GM12801 (cell line): Measurements from ENCODE around the gene CPT1A.

Source experiments
- TF ChIP-seq, protein P1 (sequence below): IDR thresholded peaks from one replicate; pipeline ENCODE4 v1.5.1; 2011; ENCODE audit warnings: control low read depth; ENCODE audit not compliant: insufficient read length; ENCODE audit errors: extremely low read depth

CPT1A gene

DNA sequence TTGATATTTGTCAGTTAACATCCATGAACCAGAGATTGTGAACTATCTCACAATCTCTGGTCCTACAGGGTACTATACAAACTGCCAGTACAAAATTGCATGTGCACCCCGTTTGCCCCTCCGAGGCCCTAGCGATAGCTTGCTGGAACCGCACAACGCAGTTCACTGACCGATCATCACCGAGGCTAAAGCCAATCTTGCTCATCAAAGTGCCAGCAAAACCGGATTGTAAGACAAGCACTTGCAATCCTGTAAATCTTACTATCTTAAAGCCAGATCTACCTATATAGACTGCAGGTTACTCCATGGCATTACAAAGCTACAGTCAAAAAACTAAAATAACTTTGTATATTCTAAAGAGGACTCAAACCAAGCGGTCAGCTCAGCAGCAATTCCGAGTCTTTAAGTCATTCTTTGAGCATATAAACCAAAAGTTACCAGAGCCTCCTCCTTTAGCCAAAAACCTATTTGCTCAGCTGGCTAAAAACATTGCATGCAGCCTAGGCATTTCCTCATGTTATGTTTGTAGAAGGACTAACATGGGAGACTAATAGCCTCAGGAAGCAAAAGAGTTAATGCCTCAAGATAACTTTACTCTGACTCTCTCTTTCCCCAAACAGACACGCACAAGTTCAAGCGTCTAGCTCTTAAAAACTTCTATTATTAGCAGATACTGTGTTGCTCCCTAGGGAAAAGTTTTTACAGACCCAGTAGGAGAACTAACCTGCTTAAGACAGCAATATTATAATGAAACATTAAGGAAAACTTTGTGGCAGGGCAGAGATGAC lies 30.7 kb upstream of the CPT1A start:
- TF ChIP-seq, protein P1, sequence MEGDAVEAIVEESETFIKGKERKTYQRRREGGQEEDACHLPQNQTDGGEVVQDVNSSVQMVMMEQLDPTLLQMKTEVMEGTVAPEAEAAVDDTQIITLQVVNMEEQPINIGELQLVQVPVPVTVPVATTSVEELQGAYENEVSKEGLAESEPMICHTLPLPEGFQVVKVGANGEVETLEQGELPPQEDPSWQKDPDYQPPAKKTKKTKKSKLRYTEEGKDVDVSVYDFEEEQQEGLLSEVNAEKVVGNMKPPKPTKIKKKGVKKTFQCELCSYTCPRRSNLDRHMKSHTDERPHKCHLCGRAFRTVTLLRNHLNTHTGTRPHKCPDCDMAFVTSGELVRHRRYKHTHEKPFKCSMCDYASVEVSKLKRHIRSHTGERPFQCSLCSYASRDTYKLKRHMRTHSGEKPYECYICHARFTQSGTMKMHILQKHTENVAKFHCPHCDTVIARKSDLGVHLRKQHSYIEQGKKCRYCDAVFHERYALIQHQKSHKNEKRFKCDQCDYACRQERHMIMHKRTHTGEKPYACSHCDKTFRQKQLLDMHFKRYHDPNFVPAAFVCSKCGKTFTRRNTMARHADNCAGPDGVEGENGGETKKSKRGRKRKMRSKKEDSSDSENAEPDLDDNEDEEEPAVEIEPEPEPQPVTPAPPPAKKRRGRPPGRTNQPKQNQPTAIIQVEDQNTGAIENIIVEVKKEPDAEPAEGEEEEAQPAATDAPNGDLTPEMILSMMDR: no peak

DNA sequence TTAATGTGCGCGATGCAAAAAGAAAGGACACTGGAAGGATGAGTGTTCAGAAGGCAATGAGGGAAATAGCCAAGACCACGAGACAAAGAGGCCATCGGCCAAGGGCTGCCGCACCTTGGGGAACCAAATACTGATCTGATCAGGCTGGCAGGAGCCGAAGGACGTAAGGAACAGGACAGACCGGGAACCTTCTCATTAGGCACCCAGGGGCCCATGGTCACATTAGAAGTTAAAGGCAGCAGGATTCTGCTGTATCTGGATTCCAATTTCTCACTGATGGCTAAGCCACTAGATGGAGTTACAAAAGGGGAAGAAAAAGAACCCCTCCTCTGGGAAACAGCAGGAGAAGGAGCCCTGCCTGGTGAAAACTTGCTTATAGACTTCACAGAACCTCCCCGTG lies 28.8 kb upstream of the CPT1A start:
- TF ChIP-seq, protein P1: no peak

DNA sequence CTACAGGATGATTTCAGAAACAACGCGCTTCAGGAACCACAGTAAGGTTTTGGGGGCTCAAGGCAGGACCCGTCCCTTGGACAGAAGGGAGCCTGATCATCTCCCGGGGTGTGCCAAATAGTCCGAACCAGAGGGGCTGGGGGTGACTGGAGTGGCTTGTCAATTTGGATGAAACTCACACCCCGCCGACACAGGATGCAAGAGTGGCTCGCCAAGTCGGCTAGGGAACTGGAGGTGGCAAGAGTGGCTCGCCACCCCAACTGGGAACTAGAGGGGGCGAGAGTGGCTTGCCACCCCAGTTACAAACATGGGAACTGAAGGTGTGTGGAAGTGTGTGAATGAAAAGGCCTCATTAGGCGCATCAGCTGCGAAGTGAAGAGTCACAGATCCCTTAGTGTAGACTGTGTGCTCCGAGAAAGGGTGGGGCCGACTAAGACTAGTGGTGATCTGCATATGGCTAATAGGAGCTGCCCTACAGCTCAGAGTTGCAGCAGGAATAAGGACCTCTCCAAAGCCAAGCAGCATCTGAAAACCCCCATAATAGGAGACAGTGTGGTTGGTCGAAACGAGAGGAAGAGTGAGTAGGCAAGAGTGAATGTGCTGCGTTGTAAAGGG lies 26.6 kb upstream of the CPT1A start:
- TF ChIP-seq, protein P1: no peak

DNA sequence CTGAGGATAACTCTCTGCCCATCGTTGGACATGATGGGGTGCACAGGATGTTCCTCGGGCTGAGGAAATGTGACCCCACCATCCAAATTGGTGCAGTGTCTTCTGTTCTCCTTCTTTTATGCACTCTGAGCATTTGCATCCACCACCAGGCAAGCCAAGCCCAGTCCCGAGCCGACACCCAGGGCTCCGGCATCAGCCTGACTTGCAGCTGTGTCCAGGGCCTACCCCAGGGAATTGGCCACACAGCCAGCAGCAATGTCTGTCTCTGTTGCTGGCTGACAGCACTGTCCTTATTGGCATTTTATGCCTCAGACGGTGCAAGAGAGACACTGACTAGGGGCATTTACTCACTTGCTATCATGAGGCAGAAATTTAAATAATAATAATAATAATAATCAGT lies 25.4 kb upstream of the CPT1A start:
- TF ChIP-seq, protein P1: no peak

DNA sequence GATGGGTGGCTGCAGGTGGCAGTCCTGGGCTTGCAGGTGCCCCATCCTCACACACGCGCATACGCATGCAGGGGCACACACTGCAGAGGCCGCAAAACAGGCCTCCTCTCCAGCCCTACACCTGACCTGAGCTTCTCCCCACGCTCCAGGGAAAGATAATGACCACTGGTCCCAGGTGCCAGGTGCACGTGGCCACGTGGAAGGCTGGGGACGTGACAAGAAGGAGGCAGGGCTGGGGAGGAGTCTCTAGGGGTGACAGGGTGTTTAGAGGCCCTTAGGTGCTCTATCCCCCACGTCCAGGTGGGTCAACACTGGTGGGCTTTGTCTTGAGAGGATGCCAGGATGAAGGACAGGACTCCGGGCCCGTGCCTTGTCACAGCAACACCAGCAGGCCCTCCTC lies 23.5 kb upstream of the CPT1A start:
- TF ChIP-seq, protein P1: no peak

DNA sequence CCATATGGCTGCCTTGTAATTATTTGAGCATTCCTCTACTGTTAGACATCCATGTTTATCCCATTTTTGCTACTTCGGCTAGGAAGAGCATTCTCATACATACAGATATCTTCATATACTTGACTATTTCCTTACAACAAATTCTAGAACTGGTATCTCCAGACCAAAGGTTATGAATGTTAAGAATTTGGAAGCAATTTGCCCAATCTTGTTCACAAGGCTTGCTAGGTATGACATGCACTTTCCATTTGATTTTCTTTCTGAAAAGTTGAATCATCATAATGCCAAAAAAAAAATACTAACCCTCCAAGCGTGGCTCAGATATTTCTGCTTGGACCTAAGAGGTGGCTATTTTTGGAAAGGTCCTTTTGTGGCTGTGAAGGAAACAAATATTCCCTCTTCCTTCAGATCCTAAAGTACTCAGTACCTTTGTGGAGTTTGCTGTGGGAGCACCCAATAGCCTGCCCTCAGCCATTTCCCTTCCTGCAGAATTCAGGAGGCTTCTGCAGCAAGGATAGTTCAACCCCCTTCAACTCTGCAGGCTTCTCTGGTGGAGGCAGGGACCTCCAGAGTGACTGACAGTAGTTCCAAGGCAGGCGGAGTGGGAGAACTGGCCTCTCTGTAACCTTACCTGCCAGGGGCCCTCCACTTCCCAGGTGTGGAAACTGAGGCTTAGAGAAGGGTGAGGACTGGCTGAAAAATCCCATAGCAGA lies 22.0 kb upstream of the CPT1A start:
- TF ChIP-seq, protein P1: no peak

DNA sequence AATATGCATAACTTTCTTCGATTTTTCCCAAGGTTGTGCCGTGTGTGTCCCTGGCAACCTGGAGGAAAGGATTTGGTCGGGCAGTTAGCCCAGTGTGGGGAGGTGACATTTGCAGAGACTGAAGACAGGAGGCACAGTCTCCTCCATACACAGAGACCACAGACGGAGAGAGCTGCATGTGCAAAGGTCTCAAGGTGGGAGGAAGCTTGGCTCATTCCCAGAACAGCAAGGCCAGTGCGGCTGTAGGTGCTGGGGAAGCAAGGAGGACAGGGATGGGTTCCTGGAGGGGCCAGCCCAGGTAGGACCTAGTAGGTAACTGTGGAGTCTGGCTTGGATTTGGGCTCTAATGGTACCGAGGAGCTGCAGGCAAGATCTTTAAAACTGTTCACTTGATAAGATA lies 20.7 kb upstream of the CPT1A start:
- TF ChIP-seq, protein P1: no peak
